Adrenal gland (tissue), 12 donors: ENCODE measurements around the gene UNC13C. TPM values are rescaled to one million over a fixed set of nuclear protein-coding genes. Genes with fewer than 3 reads are reported as not detected.

Source experiments
- DNase-seq, 7 donors: peaks; one replicate each; pipeline ENCODE4 v3.0.0-alpha.2; 2019 to 2020
- H3K27ac ChIP-seq, 5 donors: fragments of 200-600 bp; sonication (generic) in 4 of 5; 1 replicate in 3 of 5; 2 replicates in 2 of 5; pipeline versions ENCODE4 v1.5.1 to v1.8.0; 2016 to 2020; ENCODE audit warnings: mild to moderate bottlenecking in 1 of 5
- H3K27me3 ChIP-seq: fragments of 200-600 bp; 2 replicates; pipeline ENCODE4 v1.8.0; 2021
- H3K36me3 ChIP-seq, 2 donors: fragments of 200-600 bp; replicated peaks in 1 of 2; 1 replicate in 1 of 2; 2 replicates in 1 of 2; pipeline versions ENCODE4 v1.5.1 to v1.8.0; 2018 to 2022
- H3K4me1 ChIP-seq, 2 donors: fragments of 200-600 bp; replicated peaks in 1 of 2; 1 replicate in 1 of 2; 2 replicates in 1 of 2; pipeline versions ENCODE4 v1.5.1 to v1.8.0; 2018 to 2021
- H3K4me3 ChIP-seq, 4 donors: fragments of 200-600 bp; sonication (generic) in 3 of 4; one replicate each; pipeline ENCODE4 v1.5.1; 2016 to 2018
- H3K9me3 ChIP-seq, 3 donors: fragments of 200-600 bp; sonication (generic) in 1 of 3; replicated peaks in 1 of 3; 1 replicate in 2 of 3; 2 replicates in 1 of 3; pipeline versions ENCODE4 v1.5.1 to v1.8.0; 2016 to 2021
- POLR2A ChIP-seq, 2 donors: fragments of 450-650 bp; IDR thresholded peaks; one replicate each; pipeline ENCODE4 v1.6.1; 2017; ENCODE audit warnings: antibody characterized with exemption in 2 of 2, mild to moderate bottlenecking in 2 of 2, moderate library complexity in 1 of 2
- WGBS, 4 donors: extraction: QIAGEN DNeasy Blood & Tissue Kit in 2 of 4; methylation state at CpG; one replicate each; pipeline versions ENCODE4 v1.1.5 to v1.1.7; 2013 to 2017; 5-methylcytosine and 5-hydroxymethylcytosine counted together
- intact Hi-C, 2 donors: fragments of 100-400 bp; cut with DNase I; formaldehyde crosslinking; loops; one replicate each; pipeline versions ENCODE4 v1.14.1 to v1.15.0; 2022 to 2023
- polyA plus RNA-seq, 3 donors: library from polyadenylated mRNA; stranded (reverse); fragments of 200-250 nt in 2 of 3; fragments of 350-450 nt in 1 of 3; fragmentation: Illumina TruSeq in 1 of 3; extraction: RNeasy Lipid Tissue Mini Kit (QIAGEN cat#74804) in 1 of 3; gene quantifications; one replicate each; pipeline ENCODE4 v1.2.3, GENCODE V29; 2013 to 2014
- total RNA-seq, 9 donors: library from RNA; depleted of rRNA in 4 of 9; stranded (reverse); fragments of >200 nt in 4 of 9; fragments of 120-200 nt in 1 of 9; fragmentation: NEBNext Ultra II Directional in 1 of 9; extraction: Animal tissue kit (Norgen Biotek cat#: 25700) in 1 of 9; gene quantifications; one replicate each; pipeline versions ENCODE4 v1.1.0 to v1.2.4, GENCODE V29; 2013 to 2023
- TF ChIP-seq, protein P1 (sequence below), 6 experiments: fragments of 450-650 bp in 4 of 6; fragments of 200-600 bp in 2 of 6; sonication (generic) in 1 of 6; IDR thresholded peaks; 1 replicate in 5 of 6; 2 replicates in 1 of 6; pipeline versions ENCODE4 v1.5.1 to v1.8.0; 2016 to 2021; ENCODE audit warnings: antibody characterized with exemption in 6 of 6, mild to moderate bottlenecking in 2 of 6, moderate library complexity in 1 of 6
- donor health status: healthy with polysubstance abuse.
- donor health status: Bipolar disorder and iron deficiency.
- donor health status: DM: yes; HTN: yes; CAD: no.
- donor health status: DM: no; HTN: no; CAD: no.
- donor health status: DM: no; HTN: no; CAD: no.
- donor health status: DM: yes; HTN: yes; CAD: no.

The UNC13C gene
- total and polyA plus RNA-seq, 12 donors, result 0.04 to 0.61 (median 0.20) TPM; not detected in 4

GRCh38 chr15:54282228-54282836, 304.1 kb downstream of the UNC13C start:
- H3K9me3 ChIP-seq, result peaks cover 0 to 6% (median 0%) of the 10 kb centered on the region in 3 donors
- WGBS, 4 donors, result 82 to 97% (median 84%) methylated on average over 5 to 6 of the region's 6 CpGs
- no peaks in the 10 kb centered on the region for H3K27me3 ChIP-seq
- no peak for DNase-seq
- intact Hi-C loops, result no loop called here
- no peaks in the 10 kb centered on the region for H3K36me3 ChIP-seq
- no peak for TF ChIP-seq POLR2A (IDR thresholded peaks at IDR 0.05)
- TF ChIP-seq, protein P1, sequence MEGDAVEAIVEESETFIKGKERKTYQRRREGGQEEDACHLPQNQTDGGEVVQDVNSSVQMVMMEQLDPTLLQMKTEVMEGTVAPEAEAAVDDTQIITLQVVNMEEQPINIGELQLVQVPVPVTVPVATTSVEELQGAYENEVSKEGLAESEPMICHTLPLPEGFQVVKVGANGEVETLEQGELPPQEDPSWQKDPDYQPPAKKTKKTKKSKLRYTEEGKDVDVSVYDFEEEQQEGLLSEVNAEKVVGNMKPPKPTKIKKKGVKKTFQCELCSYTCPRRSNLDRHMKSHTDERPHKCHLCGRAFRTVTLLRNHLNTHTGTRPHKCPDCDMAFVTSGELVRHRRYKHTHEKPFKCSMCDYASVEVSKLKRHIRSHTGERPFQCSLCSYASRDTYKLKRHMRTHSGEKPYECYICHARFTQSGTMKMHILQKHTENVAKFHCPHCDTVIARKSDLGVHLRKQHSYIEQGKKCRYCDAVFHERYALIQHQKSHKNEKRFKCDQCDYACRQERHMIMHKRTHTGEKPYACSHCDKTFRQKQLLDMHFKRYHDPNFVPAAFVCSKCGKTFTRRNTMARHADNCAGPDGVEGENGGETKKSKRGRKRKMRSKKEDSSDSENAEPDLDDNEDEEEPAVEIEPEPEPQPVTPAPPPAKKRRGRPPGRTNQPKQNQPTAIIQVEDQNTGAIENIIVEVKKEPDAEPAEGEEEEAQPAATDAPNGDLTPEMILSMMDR (IDR thresholded peaks at IDR 0.05), result no peak
- no peak overlapping the region for H3K27ac ChIP-seq
- no peak overlapping the region for H3K4me3 ChIP-seq
- H3K4me1 ChIP-seq, result no peaks in the 10 kb centered on the region

DNA sequence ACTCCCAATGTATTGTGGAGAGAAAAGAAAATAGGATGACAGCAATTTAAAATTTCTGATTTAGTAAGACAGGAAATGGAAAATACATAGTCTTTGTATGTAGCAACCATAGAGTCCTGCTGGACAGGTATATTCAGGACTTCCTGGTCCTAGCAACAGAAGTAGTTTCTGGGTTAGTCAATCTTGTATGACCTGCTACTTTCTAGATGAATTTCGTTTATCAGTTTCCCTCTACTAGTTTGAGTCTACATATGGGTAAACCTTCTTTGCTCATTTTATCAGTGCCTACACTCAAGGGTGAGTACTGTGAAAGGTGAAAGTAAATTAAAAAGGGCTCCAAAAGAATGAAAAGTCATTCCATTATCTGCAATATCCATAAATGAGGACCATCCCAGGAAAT, 309.8 kb downstream of the UNC13C start:
- no peaks in the 10 kb centered on the region for H3K27me3 ChIP-seq
- no peak for TF ChIP-seq POLR2A (IDR thresholded peaks at IDR 0.05)
- TF ChIP-seq, protein P1 (IDR thresholded peaks at IDR 0.05), result no peak
- H3K4me1 ChIP-seq, result no peaks in the 10 kb centered on the region
- WGBS, 4 donors, result 37 to 43% (median 40%) methylated on average over 1 of the region's 1 CpG
- H3K9me3 ChIP-seq, result no peaks in the 10 kb centered on the region
- DNase-seq, result no peak
- intact Hi-C loops, result no loop called here
- H3K27ac ChIP-seq, result no peak overlapping the region
- H3K4me3 ChIP-seq, result no peak overlapping the region
- no peaks in the 10 kb centered on the region for H3K36me3 ChIP-seq

GRCh38 chr15:54289590-54290136, 311.4 kb downstream of the UNC13C start:
- Histone ChIP-seq H3K4me3 (no peak overlapping the region), H3K27ac (no peak overlapping the region), H3K36me3 (no peaks in the 10 kb centered on the region), H3K9me3 (no peaks in the 10 kb centered on the region), H3K4me1 (no peaks in the 10 kb centered on the region), H3K27me3 (no peaks in the 10 kb centered on the region)
- TF ChIP-seq, protein P1 (IDR thresholded peaks at IDR 0.05), result no peak
- TF ChIP-seq POLR2A (IDR thresholded peaks at IDR 0.05), result no peak
- 68 to 79% (median 72%) methylated on average over 4 of the region's 4 CpGs for WGBS, 4 donors
- no peak for DNase-seq
- intact Hi-C loops, result no loop called here

DNA sequence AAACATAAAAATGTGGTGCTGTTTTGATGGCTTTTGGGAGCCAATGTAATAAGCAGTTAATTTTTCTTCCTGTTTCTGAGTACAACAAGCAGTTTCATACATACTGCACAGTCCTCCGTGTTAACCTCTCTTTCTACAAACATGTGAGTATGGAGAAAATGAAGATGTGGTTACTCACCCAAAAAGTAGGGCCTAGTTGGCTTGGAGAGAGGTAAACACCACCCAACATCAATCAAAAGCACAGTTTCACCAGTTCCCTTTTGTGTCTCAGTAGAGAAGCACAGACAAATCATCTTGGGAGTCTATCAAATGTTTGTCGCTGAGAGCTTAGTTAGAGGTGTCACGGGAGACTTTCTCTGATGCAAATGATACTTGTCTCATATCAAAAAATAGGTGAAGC, 320.2 kb downstream of the UNC13C start:
- TF ChIP-seq POLR2A (IDR thresholded peaks at IDR 0.05), result no peak
- TF ChIP-seq, protein P1 (IDR thresholded peaks at IDR 0.05), result no peak
- no peak overlapping the region for H3K4me3 ChIP-seq
- no peak for DNase-seq
- no peaks in the 10 kb centered on the region for H3K36me3 ChIP-seq
- 66 to 81% (median 78%) methylated on average over 3 of the region's 3 CpGs for WGBS, 4 donors
- no peaks in the 10 kb centered on the region for H3K9me3 ChIP-seq
- intact Hi-C loops, result no loop called here
- H3K27me3 ChIP-seq, result no peaks in the 10 kb centered on the region
- H3K4me1 ChIP-seq, result no peaks in the 10 kb centered on the region
- no peak overlapping the region for H3K27ac ChIP-seq
